Transverse colon (tissue), 4 donors: ENCODE measurements around the gene MATK. TPM values are rescaled to one million over a fixed set of nuclear protein-coding genes. Genes with fewer than 3 reads are reported as not detected.

Experiments
- DNase-seq: peaks from one replicate; pipeline ENCODE4 v3.0.0-alpha.2; 2019
- H3K27ac ChIP-seq, 4 donors: fragments of 200-600 bp; sonication (generic); 2 replicates each; pipeline ENCODE4 v1.5.1; 2016 to 2018; ENCODE audit warnings: inconsistent platforms in 4 of 4
- H3K27me3 ChIP-seq: fragments of 200-600 bp; sonication (generic); 2 replicates; pipeline ENCODE4 v1.5.1; 2017; ENCODE audit warnings: inconsistent platforms
- H3K36me3 ChIP-seq, 4 donors: fragments of 200-600 bp; sonication (generic); 2 replicates each; pipeline ENCODE4 v1.5.1; 2017 to 2019; ENCODE audit warnings: inconsistent platforms in 4 of 4
- H3K4me1 ChIP-seq, 4 donors: fragments of 200-600 bp; sonication (generic); 2 replicates each; pipeline ENCODE4 v1.5.1; 2017 to 2020; ENCODE audit warnings: inconsistent platforms in 4 of 4
- H3K4me3 ChIP-seq, 4 donors: fragments of 200-600 bp; sonication (generic); 1 replicate in 1 of 4; 2 replicates in 3 of 4; pipeline versions ENCODE4 v1.5.1 to v1.6.1; 2017 to 2019; ENCODE audit warnings: inconsistent platforms in 4 of 4
- H3K9me3 ChIP-seq, 2 donors: fragments of 200-600 bp; sonication (generic); 2 replicates each; pipeline ENCODE4 v1.5.1; 2017 to 2019; ENCODE audit warnings: inconsistent platforms in 2 of 2
- EP300 ChIP-seq: sonication (generic); formaldehyde crosslinking; IDR thresholded peaks from one replicate; pipeline ENCODE4 v1.6.1; 2017; ENCODE audit warnings: antibody characterized with exemption, low read depth
- POLR2A ChIP-seq: fragments of 450-650 bp; IDR thresholded peaks from one replicate; pipeline ENCODE4 v1.6.1; 2016; ENCODE audit warnings: antibody characterized with exemption, mild to moderate bottlenecking, moderate library complexity
- POLR2AphosphoS5 ChIP-seq, 3 donors: sonication (generic); formaldehyde crosslinking; IDR thresholded peaks; one replicate each; pipeline ENCODE4 v1.6.1; 2016; ENCODE audit warnings: antibody characterized with exemption in 3 of 3
- WGBS, 2 donors: methylation state at CpG; one replicate each; pipeline ENCODE4 v1.1.5; 2018; ENCODE audit warnings: low coverage in 1 of 2; 5-methylcytosine and 5-hydroxymethylcytosine counted together
- in situ Hi-C, 4 donors: fragments of 200-750 bp; cut with MboI; loops; one replicate each; pipeline versions ENCODE4 v1.15.0 to v1.15.1; 2017; ENCODE audit warnings: low sequenced_read_pairs in 3 of 4, low pct_ligation_motif_present in 1 of 4, low pct_unique_long_range_greater_than_20kb in 1 of 4
- intact Hi-C: fragments of 100-400 bp; cut with DNase I; formaldehyde crosslinking; loops from one replicate; pipeline ENCODE4 v1.15.1; 2023; ENCODE audit warnings: low total_unique reads
- total RNA-seq, 4 donors: library from RNA; depleted of rRNA; stranded (reverse); fragments of >200 nt; gene quantifications; one replicate each; pipeline ENCODE4 v1.1.0, GENCODE V29; 2016
- TF ChIP-seq, protein P1 (sequence below), 5 experiments: fragments of 200-600 bp in 3 of 5; fragments of 450-650 bp in 2 of 5; sonication (generic) in 3 of 5; IDR thresholded peaks; 1 replicate in 2 of 5; 2 replicates in 3 of 5; pipeline ENCODE4 v1.5.1; 2016 to 2017; ENCODE audit warnings: antibody characterized with exemption in 5 of 5, inconsistent platforms in 3 of 5, mild to moderate bottlenecking in 2 of 5, moderate library complexity in 1 of 5

MATK gene
- total RNA-seq, 4 donors from 2014 or later: 0.60 to 6.1 (median 2.9) TPM; not detected in 1

GRCh38 chr19:3801412-3802096 is 15.4 kb upstream of the MATK start:
- intact Hi-C loops: no loop called here
- DNase-seq: peak; percentile 37
- peak overlapping the region in 1 of 4 donors; percentile 7 for H3K4me3 ChIP-seq

DNA sequence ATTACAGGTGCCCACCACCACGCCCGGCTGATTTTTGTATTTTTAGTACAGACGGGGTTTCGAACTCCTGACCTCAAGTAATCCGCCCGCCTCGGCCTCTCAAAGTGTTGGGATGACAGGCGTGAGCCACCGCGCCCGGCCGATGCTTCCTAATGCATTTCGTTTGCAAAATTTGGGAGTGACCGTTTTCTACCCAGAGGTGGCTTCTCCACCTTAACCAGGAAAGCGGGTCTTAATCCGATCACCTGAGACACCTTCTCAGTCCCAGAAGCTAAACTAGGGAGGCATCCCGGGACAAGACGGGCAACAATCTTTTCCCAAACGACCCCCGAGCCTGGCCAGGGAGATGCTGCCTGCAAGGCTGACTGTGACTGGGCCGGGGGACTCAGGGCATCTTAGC is 14.8 kb upstream of the MATK start:
- H3K9me3 ChIP-seq: peaks cover 7% of the 10 kb centered on the region in 2 donors
- peak overlapping the region in 1 of 4 donors; percentile 7 for H3K4me3 ChIP-seq
- DNase-seq: no peak
- no peak overlapping the region for H3K27ac ChIP-seq
- H3K27me3 ChIP-seq: peaks cover 49% of the 10 kb centered on the region
- in situ Hi-C loops (no loop called here), intact Hi-C loops (no loop called here)
- H3K4me1 ChIP-seq: peaks cover 5 to 12% (median 8%) of the 10 kb centered on the region in 4 donors
- TF ChIP-seq EP300 (no peak), POLR2A (no peak), POLR2AphosphoS5 (IDR thresholded peaks at IDR 0.05) (no peak)
- TF ChIP-seq, protein P1, sequence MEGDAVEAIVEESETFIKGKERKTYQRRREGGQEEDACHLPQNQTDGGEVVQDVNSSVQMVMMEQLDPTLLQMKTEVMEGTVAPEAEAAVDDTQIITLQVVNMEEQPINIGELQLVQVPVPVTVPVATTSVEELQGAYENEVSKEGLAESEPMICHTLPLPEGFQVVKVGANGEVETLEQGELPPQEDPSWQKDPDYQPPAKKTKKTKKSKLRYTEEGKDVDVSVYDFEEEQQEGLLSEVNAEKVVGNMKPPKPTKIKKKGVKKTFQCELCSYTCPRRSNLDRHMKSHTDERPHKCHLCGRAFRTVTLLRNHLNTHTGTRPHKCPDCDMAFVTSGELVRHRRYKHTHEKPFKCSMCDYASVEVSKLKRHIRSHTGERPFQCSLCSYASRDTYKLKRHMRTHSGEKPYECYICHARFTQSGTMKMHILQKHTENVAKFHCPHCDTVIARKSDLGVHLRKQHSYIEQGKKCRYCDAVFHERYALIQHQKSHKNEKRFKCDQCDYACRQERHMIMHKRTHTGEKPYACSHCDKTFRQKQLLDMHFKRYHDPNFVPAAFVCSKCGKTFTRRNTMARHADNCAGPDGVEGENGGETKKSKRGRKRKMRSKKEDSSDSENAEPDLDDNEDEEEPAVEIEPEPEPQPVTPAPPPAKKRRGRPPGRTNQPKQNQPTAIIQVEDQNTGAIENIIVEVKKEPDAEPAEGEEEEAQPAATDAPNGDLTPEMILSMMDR (IDR thresholded peaks at IDR 0.05): no peak
- H3K36me3 ChIP-seq: no peaks in the 10 kb centered on the region
- WGBS, 2 donors: 45 to 70% methylated on average over 2 to 20 of the region's 21 CpGs

More at GRCh38 chr19:3801412-3802096, 15.4 kb upstream of the MATK start:
- WGBS, 2 donors: 4% methylated on average over 44 of the region's 46 CpGs; no CpG with 5 or more reads in 1 of the 2 donors
- in situ Hi-C loops: no loop called here
- TF ChIP-seq POLR2A: no peak
- TF ChIP-seq POLR2AphosphoS5 (IDR thresholded peaks at IDR 0.05): no peak
- no peak for TF ChIP-seq EP300
- TF ChIP-seq, protein P1 (IDR thresholded peaks at IDR 0.05): no peak
- Histone ChIP-seq H3K27me3 (peaks cover 49% of the 10 kb centered on the region), H3K4me1 (peaks cover 5 to 12% (median 8%) of the 10 kb centered on the region in 4 donors), H3K27ac (no peak overlapping the region), H3K9me3 (peaks cover 3 to 4% of the 10 kb centered on the region in 2 donors), H3K36me3 (no peaks in the 10 kb centered on the region)

DNA sequence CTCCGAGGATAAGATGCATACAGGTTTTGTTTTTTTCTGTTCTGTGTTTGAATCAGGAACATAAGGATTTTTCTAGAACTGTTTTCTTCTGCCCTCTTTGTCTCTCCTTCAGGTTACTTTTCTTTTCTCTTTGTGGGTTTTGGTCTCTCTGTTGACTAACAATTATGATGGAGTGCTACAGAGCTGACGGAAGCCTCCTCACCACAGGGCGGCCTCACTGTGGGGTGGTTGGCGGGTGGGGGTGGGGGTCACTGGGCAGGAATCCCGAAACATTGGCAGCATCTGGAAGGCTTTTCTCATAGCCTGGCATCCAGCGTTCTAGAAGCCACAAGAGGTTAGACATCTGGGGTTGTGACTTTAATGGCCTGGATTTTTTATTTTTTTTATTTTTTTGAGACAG is 12.0 kb upstream of the MATK start:
- WGBS, 2 donors: 59 to 68% methylated on average over 4 to 6 of the region's 6 CpGs
- peaks cover 7% of the 10 kb centered on the region in 2 donors for H3K9me3 ChIP-seq
- no peak for TF ChIP-seq POLR2AphosphoS5 (IDR thresholded peaks at IDR 0.05)
- TF ChIP-seq POLR2A: no peak
- TF ChIP-seq, protein P1 (IDR thresholded peaks at IDR 0.05): no peak
- TF ChIP-seq EP300: no peak
- H3K27me3 ChIP-seq: peaks cover 49% of the 10 kb centered on the region
- H3K27ac ChIP-seq: no peak overlapping the region
- no peaks in the 10 kb centered on the region for H3K36me3 ChIP-seq
- H3K4me1 ChIP-seq: peaks cover 5 to 12% (median 8%) of the 10 kb centered on the region in 4 donors
- intact Hi-C loops: no loop called here
- H3K4me3 ChIP-seq: no peak overlapping the region
- DNase-seq: no peak
- in situ Hi-C loops: no loop called here

DNA sequence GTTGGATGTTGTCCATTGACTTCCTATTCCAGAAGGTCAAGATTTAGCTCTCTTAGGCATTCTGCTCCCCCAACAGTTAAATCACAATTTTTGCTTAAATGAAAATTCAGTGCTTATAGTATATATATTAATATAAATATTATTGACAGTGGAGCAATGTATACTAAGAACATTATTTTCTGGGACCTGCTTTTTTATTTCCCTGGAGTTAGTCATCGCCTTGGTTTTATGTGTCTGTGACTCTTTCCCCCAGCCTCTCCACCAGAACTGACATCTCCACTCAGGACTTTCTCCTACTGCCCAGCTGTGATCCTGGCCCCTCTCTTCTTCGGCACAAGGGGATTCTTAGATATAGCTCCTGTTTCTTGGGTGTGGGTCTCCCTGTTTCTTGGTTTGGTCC is 10.2 kb upstream of the MATK start:
- intact Hi-C loops: no loop called here

More for the DNA sequence above, 10.2 kb upstream of the MATK start:
- Histone ChIP-seq H3K4me3 (no peak overlapping the region), H3K27ac (no peak overlapping the region), H3K4me1 (peaks cover 0 to 7% (median 3%) of the 10 kb centered on the region in 4 donors), H3K9me3 (peaks cover 7% of the 10 kb centered on the region in 2 donors), H3K27me3 (peaks cover 36% of the 10 kb centered on the region), H3K36me3 (no peaks in the 10 kb centered on the region)
- 83 to 95% methylated on average over 2 of the region's 2 CpGs for WGBS, 2 donors
- in situ Hi-C loops: no loop called here
- DNase-seq: no peak
- TF ChIP-seq EP300 (no peak), POLR2AphosphoS5 (IDR thresholded peaks at IDR 0.05) (no peak), POLR2A (no peak)
- TF ChIP-seq, protein P1 (IDR thresholded peaks at IDR 0.05): no peak
